NB4 (cell line): Measurements from ENCODE around the gene BRPF1.

Source experiments
- MYC ChIP-seq: IDR thresholded peaks from 2 replicates; pipeline ENCODE4 v1.6.1; 2011; ENCODE audit warnings: low read depth, low read length
- POLR2A ChIP-seq: IDR thresholded peaks from 2 replicates; pipeline ENCODE4 v1.6.1; 2011; ENCODE audit warnings: mild to moderate bottlenecking; ENCODE audit not compliant: insufficient read length; ENCODE audit errors: extremely low read depth
- TF ChIP-seq, protein P1 (sequence below): IDR thresholded peaks from one replicate; pipeline ENCODE4 v1.5.1; 2012; ENCODE audit warnings: low read depth, low read length
- TF ChIP-seq, protein P2 (sequence below): IDR thresholded peaks from 2 replicates; pipeline ENCODE4 v1.6.1; 2011; ENCODE audit warnings: low read depth, low read length

DNA sequence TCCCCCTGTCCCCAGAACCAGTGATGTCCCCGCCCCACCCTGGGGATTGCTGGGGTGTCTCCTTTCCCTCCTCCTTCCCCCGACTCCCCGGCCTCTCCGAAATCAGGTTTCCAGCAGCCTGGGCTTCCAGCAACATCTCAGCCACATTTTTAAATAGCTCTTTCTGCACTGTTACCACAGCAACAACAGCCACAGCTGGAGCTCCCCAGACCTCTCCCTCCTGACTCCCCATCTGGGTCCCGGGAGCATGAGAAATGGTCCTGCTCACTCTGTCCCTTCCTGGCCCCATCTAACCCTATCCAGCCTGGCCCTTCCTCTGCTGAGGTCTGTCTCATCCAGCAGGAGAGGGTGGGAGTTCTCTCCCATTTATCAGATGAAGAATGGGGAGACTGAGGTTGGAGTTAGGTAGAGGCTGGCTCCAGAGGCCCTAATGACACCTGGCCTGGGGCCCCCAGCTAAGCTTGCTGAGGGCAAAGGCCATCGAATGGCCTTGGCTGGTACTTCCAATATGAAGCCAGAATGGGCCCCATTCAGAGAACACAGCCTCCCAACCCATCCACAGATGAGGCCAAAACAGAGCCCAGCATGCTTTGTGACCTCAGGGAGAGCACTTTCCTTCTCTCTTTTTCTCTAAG lies 36.7 kb downstream of the BRPF1 start:
- TF ChIP-seq, protein P1, sequence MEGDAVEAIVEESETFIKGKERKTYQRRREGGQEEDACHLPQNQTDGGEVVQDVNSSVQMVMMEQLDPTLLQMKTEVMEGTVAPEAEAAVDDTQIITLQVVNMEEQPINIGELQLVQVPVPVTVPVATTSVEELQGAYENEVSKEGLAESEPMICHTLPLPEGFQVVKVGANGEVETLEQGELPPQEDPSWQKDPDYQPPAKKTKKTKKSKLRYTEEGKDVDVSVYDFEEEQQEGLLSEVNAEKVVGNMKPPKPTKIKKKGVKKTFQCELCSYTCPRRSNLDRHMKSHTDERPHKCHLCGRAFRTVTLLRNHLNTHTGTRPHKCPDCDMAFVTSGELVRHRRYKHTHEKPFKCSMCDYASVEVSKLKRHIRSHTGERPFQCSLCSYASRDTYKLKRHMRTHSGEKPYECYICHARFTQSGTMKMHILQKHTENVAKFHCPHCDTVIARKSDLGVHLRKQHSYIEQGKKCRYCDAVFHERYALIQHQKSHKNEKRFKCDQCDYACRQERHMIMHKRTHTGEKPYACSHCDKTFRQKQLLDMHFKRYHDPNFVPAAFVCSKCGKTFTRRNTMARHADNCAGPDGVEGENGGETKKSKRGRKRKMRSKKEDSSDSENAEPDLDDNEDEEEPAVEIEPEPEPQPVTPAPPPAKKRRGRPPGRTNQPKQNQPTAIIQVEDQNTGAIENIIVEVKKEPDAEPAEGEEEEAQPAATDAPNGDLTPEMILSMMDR, result no peak
- TF ChIP-seq POLR2A, result no peak
- no peak for TF ChIP-seq MYC
- TF ChIP-seq, protein P2, sequence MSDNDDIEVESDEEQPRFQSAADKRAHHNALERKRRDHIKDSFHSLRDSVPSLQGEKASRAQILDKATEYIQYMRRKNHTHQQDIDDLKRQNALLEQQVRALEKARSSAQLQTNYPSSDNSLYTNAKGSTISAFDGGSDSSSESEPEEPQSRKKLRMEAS, result no peak
